Hematopoietic multipotent progenitor cell (in vitro differentiated cells): ENCODE measurements around the gene HBA1. TPM values are rescaled to one million over a fixed set of nuclear protein-coding genes. Genes with fewer than 3 reads are reported as not detected.
"Not testable (repeated sequence)": the region's sequence is repeated elsewhere in the genome, so short reads cannot be mapped to it uniquely, and the experiment has no call there.

Source experiments
- DNase-seq, 3 donors: peaks; one replicate each; pipeline ENCODE4 v3.0.0-alpha.2; 2011 to 2015; ENCODE audit warnings: low read depth in 2 of 3, low spot score in 2 of 3
- total RNA-seq: library from RNA; depleted of rRNA; stranded (reverse); fragments of >200 nt; gene quantifications from one replicate; pipeline ENCODE4 v1.2.3, GENCODE V29; 2012

HBA1 gene
- total RNA-seq, 1 donor, result 192 TPM

DNA sequence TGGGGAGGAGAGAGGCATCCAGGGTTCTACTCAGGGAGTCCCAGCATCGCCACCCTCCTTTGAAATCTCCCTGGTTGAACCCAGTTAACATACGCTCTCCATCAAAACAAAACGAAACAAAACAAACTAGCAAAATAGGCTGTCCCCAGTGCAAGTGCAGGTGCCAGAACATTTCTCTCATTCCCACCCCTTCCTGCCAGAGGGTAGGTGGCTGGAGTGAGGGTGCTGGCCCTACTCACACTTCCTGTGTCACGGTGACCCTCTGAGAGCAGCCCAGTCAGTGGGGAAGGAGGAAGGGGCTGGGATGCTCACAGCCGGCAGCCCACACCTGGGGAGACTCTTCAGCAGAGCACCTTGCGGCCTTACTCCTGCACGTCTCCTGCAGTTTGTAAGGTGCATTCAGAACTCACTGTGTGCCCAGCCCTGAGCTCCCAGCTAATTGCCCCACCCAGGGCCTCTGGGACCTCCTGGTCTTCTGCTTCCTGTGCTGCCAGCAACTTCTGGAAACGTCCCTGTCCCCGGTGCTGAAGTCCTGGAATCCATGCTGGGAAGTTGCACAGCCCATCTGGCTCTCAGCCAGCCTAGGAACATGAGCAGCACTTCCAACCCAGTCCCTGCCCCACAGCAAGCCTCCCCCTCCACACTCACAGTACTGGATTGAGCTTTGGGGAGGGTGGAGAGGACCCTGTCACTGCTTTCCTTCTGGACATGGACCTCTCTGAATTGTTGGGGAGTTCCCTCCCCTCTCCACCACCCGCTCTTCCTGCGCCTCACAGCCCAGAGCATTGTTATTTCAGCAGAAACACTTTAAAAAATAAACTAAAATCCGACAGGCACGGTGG is 2.3 kb upstream of the HBA1 start:
- DNase-seq, result not testable (repeated sequence)

DNA sequence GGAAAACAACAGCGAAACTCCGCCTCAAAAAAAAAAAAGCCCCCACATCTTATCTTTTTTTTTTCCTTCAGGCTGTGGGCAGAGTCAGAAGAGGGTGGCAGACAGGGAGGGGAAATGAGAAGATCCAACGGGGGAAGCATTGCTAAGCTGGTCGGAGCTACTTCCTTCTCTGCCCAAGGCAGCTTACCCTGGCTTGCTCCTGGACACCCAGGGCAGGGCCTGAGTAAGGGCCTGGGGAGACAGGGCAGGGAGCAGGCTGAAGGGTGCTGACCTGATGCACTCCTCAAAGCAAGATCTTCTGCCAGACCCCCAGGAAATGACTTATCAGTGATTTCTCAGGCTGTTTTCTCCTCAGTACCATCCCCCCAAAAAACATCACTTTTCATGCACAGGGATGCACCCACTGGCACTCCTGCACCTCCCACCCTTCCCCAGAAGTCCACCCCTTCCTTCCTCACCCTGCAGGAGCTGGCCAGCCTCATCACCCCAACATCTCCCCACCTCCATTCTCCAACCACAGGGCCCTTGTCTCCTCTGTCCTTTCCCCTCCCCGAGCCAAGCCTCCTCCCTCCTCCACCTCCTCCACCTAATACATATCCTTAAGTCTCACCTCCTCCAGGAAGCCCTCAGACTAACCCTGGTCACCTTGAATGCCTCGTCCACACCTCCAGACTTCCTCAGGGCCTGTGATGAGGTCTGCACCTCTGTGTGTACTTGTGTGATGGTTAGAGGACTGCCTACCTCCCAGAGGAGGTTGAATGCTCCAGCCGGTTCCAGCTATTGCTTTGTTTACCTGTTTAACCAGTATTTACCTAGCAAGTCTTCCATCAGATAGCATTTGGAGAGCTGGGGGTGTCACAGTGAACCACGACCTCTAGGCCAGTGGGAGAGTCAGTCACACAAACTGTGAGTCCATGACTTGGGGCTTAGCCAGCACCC is 1.2 kb upstream of the HBA1 start:
- peak in 1 of 3 donors; percentile 43 for DNase-seq

DNA sequence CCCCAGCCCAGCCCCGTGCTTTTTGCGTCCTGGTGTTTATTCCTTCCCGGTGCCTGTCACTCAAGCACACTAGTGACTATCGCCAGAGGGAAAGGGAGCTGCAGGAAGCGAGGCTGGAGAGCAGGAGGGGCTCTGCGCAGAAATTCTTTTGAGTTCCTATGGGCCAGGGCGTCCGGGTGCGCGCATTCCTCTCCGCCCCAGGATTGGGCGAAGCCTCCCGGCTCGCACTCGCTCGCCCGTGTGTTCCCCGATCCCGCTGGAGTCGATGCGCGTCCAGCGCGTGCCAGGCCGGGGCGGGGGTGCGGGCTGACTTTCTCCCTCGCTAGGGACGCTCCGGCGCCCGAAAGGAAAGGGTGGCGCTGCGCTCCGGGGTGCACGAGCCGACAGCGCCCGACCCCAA is 474 bp upstream of the HBA1 start:
- DNase-seq, result not testable (repeated sequence)

DNA sequence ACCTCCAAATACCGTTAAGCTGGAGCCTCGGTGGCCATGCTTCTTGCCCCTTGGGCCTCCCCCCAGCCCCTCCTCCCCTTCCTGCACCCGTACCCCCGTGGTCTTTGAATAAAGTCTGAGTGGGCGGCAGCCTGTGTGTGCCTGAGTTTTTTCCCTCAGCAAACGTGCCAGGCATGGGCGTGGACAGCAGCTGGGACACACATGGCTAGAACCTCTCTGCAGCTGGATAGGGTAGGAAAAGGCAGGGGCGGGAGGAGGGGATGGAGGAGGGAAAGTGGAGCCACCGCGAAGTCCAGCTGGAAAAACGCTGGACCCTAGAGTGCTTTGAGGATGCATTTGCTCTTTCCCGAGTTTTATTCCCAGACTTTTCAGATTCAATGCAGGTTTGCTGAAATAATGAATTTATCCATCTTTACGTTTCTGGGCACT is 928 bp downstream of the HBA1 start:
- DNase-seq, result no peak

DNA sequence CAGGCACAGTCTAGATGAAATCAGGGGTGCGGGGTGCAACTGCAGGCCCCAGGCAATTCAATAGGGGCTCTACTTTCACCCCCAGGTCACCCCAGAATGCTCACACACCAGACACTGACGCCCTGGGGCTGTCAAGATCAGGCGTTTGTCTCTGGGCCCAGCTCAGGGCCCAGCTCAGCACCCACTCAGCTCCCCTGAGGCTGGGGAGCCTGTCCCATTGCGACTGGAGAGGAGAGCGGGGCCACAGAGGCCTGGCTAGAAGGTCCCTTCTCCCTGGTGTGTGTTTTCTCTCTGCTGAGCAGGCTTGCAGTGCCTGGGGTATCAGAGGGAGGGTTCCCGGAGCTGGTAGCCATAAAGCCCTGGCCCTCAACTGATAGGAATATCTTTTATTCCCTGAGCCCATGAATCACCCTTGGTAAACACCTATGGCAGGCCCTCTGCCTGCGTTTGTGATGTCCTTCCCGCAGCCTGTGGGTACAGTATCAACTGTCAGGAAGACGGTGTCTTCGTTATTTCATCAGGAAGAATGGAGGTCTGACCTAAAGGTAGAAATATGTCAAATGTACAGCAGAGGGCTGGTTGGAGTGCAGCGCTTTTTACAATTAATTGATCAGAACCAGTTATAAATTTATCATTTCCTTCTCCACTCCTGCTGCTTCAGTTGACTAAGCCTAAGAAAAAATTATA is 1.6 kb downstream of the HBA1 start:
- DNase-seq, result no peak

DNA sequence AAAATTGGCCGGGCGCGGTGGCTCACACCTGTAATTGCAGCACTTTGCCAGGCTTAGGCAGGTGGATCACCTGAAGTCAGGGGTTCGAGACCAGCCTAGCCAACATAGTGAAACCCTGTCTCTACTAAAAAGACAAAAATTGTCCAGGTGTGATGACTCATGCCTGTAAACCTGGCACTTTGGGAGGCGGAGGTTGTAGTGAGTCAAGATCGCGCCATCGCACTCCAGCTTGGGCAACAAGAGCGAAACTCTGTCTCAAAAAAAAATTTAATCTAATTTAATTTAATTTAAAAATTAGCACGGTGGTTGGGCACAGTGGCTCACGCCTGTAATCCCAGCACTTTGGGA is 2.2 kb downstream of the HBA1 start:
- no peak for DNase-seq

DNA sequence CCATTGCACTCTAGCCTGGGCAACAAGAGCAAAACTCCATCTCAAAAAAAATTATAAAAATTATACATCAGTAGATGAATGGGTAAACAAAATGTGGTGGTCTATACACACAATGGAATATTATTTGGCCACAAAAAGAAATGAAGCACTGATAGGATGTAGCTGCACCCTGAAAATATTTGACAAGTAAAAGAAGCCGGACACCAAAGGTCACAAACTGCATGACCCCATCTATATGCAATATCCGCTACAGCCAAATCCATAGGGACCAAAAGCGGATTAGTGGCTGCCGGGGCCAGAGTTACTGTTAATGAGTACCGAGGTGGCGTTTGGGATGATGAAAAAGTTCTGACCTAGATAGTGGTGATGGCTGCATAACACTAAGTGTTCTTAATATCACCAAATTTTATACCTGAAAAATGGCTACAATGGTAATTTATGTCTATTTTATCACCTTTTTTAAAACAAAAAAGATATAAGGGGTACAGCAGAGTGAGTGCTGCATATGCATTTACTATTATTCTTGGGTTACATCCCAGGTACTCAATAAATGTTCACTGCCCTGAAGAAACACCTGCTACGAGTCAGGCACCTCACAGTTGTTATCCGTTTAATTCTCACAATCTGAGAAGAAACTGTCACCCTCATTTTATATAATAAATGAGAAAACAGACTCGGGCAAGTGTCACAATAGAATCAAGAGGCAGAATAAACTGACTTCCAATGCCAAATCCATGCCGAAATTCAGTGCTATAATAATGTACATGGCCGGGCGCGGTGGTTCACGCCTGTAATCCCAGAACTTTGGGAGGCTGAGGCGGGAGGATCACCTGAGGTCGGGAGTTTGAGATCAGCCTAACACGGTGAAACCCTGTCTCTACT is 3.0 kb downstream of the HBA1 start:
- DNase-seq, result no peak

DNA sequence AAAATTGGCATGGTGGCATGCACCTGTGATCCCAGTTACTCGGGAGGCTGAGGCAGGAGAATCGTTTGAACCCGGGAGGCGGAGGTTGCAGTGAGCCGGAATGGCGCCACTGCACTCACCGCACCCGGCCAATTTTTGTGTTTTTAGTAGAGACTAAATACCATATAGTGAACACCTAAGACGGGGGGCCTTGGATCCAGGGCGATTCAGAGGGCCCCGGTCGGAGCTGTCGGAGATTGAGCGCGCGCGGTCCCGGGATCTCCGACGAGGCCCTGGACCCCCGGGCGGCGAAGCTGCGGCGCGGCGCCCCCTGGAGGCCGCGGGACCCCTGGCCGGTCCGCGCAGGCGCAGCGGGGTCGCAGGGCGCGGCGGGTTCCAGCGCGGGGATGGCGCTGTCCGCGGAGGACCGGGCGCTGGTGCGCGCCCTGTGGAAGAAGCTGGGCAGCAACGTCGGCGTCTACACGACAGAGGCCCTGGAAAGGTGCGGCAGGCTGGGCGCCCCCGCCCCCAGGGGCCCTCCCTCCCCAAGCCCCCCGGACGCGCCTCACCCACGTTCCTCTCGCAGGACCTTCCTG is 3.7 kb downstream of the HBA1 start, which contains the start of gene HBQ1:
HBQ1 (plus strand) TSS at position 359 of the 575 bp plus-strand sequence; CDS start at position 387, 28 bp downstream.
- DNase-seq, result peak in 2 of 3 donors; percentile 49 to 55

DNA sequence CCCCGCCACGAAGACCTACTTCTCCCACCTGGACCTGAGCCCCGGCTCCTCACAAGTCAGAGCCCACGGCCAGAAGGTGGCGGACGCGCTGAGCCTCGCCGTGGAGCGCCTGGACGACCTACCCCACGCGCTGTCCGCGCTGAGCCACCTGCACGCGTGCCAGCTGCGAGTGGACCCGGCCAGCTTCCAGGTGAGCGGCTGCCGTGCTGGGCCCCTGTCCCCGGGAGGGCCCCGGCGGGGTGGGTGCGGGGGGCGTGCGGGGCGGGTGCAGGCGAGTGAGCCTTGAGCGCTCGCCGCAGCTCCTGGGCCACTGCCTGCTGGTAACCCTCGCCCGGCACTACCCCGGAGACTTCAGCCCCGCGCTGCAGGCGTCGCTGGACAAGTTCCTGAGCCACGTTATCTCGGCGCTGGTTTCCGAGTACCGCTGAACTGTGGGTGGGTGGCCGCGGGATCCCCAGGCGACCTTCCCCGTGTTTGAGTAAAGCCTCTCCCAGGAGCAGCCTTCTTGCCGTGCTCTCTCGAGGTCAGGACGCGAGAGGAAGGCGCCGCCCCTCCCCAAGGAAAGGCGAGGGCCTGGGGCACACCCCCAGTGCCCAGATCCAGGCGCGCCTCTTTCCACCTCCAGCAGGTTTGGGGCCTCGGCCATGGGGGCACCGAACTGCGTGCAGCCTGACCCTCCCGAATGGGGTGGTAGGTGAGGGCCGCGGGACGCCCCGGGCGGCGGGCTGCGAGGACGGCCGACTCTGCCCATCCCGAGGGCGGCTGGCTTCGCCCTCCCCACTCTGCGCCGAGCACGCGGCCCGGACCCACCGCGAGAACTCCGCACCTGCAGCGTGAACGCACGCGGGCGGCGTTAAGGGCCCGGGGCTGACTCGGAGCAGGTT is 4.4 kb downstream of the HBA1 start:
- DNase-seq, result peak; percentile 80 to 82 (median 81)

DNA sequence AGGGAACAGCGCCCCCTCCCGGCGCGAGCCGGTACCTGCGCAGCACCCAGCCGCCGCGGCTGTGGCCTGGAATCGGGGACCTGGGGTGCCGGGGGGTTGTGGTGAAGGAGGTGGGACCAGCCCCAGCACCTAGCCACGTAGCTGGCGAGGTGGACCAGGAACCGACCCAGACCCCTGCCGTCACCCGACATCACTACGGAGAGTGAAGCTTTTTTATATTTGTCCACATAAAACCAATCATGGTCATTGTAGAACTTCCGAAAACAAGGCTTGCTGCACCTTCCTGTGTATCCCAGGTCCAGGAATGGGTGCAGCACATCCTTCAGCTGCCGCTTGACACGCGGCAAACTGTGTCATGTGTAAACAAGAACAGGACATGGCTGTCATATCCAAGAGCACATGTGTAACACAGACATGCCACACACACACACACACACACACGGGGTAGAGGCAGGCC is 5.1 kb downstream of the HBA1 start:
- peak in 1 of 3 donors; percentile 24 for DNase-seq

DNA sequence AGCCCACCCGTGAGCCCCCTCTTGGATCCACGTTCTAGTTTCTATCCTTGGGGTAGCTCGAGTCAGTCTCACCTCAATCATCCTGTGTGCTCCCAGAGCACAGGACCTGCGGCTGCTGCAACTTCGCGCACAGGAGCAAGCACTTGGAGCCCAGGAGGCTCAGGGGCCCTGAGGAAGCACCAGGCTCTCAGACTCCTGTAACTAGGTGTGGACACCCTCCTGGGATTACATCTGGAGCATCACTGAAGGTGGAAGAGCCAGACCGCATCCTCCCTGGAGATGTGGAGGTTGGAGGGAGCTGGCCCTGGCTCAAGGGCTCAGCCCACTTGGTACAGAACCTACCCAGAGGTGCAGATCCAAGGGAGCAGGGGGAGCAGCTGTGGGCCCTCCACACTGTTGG is 6.5 kb downstream of the HBA1 start:
- DNase-seq, result no peak

DNA sequence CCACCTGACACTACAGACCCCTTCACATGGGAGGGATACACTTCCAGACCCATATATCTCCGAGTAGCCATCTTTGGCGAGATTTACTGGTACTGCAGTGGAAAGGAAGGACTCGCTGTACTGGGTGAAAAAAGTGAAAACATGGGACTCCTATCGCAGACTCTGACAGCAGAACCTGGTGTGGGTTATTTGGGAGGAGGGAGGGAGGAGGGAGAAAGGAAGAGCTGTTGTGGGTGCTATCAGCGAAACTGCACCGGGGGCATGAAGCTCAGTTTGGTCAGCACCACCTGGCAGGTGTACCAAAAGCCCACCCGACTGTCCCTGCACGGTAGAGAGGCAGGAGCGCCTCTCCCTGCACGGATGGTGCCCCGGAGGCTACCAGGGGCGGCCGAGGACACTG is 8.7 kb downstream of the HBA1 start:
- DNase-seq, result no peak

DNA sequence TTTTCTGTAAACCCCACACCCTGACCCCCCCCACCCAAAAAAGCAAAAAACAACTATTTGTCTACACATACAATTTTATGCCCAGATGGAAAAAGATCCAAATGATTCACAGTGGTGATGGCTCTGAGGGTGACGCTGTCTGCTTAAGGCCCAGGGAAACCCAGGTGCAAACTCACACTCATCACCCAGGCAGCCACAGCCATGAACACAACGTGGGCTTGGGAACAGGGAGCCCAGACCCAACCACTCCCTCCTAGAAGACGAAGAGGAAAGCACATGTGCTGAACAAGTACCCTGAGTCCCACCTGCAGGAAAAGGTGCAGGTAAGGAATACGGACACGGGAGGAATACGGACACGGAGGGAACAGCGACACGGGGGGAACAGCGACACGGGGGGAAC is 9.2 kb downstream of the HBA1 start:
- DNase-seq, result no peak

DNA sequence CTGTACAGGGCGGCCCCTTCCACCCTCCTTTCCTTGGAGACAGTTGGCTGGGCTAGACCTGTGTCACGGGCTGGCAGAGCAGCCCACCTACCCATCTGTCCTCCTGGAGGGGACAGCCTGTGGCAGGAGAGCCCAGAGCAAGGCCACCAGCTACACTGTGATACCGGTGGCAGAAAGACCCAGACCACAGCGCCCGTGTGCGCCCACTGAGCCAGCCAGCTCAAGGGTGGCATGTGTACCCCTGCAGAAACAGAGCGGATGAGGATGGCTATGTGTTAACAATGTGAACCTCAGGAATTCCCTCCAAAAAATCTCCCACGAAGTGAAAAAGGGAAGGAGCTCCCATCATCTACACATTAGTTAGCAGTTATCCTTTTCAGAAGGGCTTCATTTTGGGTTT is 10.8 kb downstream of the HBA1 start:
- no peak for DNase-seq

DNA sequence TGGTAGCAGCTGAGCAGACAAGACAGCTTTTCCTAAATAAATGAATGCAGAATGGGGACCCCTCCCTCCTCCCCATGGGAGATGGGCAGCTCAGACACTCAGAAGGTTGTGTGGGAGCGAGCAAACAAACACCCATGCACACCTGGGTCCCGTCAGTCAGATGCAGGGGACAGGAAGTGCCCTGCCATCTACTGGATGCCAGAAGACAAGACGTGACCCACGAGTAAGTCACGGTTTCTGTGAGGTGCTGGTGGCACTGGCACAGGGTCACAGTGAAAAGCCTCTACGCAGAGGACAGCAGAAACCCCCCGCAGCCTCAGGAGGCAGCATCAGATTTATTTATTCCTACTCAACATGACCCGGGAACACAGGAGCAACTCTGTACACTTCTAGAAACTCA is 12.2 kb downstream of the HBA1 start:
- DNase-seq, result peak in 1 of 3 donors; percentile 32

DNA sequence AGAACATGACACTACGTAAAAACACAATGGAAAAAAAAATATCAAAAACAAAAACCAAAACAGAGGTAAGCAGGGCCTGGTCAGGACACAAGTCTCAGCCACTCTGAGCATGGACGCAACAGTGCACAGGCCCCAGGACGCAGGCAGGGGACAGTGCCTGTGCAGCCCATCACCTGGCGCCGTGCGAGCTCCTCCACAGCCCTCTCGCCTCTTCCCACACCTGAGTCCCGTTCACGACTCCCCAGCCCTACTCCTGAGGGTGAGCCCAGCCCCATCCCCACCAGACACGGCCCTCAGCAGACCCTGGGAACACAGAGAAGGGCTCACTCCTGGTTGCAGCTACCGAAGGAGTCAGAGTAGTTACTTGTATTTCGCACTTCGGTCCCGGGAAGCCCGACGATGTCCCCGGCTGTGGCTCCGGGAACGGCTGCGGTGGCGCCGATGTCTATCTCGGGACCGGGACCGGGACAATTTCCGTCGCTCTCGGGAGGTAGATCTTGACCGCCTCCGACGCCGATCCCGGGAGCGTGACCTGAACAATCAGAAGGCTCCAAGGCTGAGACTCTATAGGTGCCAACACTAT is 13.2 kb downstream of the HBA1 start:
- DNase-seq, result no peak

DNA sequence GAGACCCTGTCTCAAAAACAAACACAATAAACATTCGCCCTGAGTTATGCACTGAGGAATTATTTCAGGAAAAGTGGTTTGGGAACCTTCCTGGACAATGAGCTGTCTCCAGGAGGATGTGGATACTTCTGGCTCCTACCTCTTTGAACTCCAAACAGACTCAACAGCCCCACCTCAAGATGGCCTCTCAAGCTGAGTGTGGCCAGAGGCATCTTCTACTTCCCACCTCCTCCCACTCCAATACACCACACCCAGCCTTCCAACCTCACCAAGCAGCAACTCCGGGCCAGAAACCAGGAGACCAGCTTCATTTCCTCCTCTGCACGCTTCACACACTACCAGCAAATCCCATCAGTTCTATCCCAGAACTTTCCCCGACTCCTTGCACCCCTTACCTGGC is 15.4 kb downstream of the HBA1 start:
- no peak for DNase-seq

DNA sequence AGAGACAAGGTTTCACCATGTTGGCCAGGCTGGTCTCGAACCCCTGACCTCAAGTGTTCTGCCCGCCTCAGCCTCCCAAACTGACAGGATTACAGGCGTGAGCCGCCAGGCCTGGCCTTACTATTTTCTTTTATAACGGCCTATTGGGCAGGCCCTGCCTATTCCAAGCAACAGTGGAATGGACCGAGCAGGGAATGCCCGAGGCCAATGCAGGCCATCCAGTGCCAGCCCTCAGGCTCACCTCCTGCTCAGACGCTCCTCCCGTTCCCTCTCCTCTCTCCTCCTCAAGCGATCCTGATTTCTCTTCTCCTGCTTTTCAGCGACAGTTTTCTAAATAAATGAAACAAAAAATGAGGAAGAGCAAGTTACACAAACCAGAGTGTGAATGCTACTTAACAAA is 16.2 kb downstream of the HBA1 start:
- no peak for DNase-seq
